ENCODE results near the gene ZNF385B. TPM values are rescaled to one million over a fixed set of nuclear protein-coding genes. Genes with fewer than 3 reads are reported as not detected.
A peak's percentile ranks its signal among the peaks of the same experiment; 100 is the strongest.

Gene ZNF385B
- total and polyA plus RNA-seq, 2 donors from 2014 or later = 5.9 to 10.9 TPM

- no peaks in the 10 kb centered on the region for H3K27me3 ChIP-seq (ENCODE audit: control insufficient read depth, insufficient read depth, low read length)
- no peak overlapping the region for H3K4me3 ChIP-seq (ENCODE audit: low read length in 3 of 3)
- DNase-seq = no peak
- H3K4me1 ChIP-seq (ENCODE audit: control insufficient read depth in 2 of 3, insufficient read depth in 2 of 3, low read depth in 1 of 3, low read length in 3 of 3) = peaks cover 0 to 4% (median 0%) of the 10 kb centered on the region in 3 donors
- no peak for TF ChIP-seq CTCF (IDR thresholded peaks at IDR 0.05; ENCODE audit: borderline replicate concordance, extremely low read depth, insufficient read depth)
- peak; percentile 32 for FAIRE-seq
- H3K27ac ChIP-seq (ENCODE audit: low read depth in 2 of 2, low read length in 2 of 2) = no peak overlapping the region
- no peaks in the 10 kb centered on the region for H3K9me3 ChIP-seq (ENCODE audit: control insufficient read depth in 2 of 3, insufficient read depth in 1 of 3, low read length in 3 of 3)
- H3K9ac ChIP-seq (ENCODE audit: low read length in 3 of 3) = no peak overlapping the region
- H3K36me3 ChIP-seq (ENCODE audit: control insufficient read depth in 2 of 3, insufficient read depth in 3 of 3, low read length in 3 of 3) = no peaks in the 10 kb centered on the region
- intact Hi-C loops (cut with DNase I) = no loop called here
These were observed 308.0 kb downstream of the ZNF385B start for GRCh38 chr2:179553382-179553781.

GRCh38 chr2:179551539-179552045 is 309.8 kb downstream of the ZNF385B start:
- no peaks in the 10 kb centered on the region for H3K9me3 ChIP-seq (ENCODE audit: control insufficient read depth in 2 of 3, insufficient read depth in 1 of 3, low read length in 3 of 3)
- no peak for TF ChIP-seq CTCF (IDR thresholded peaks at IDR 0.05; ENCODE audit: borderline replicate concordance, extremely low read depth, insufficient read depth)
- H3K4me1 ChIP-seq (ENCODE audit: control insufficient read depth in 2 of 3, insufficient read depth in 2 of 3, low read depth in 1 of 3, low read length in 3 of 3) = no peaks in the 10 kb centered on the region
- FAIRE-seq = no peak
- H3K36me3 ChIP-seq (ENCODE audit: control insufficient read depth in 2 of 3, insufficient read depth in 3 of 3, low read length in 3 of 3) = no peaks in the 10 kb centered on the region
- H3K9ac ChIP-seq (ENCODE audit: low read length in 3 of 3) = no peak overlapping the region
- intact Hi-C loops (cut with DNase I) = no loop called here
- no peak overlapping the region for H3K27ac ChIP-seq (ENCODE audit: low read depth in 2 of 2, low read length in 2 of 2)
- no peak for DNase-seq
- no peak overlapping the region for H3K4me3 ChIP-seq (ENCODE audit: low read length in 3 of 3)
- H3K27me3 ChIP-seq (ENCODE audit: control insufficient read depth, insufficient read depth, low read length) = no peaks in the 10 kb centered on the region

GRCh38 chr2:179550849-179551248 is 310.6 kb downstream of the ZNF385B start:
- Histone ChIP-seq H3K4me3 (ENCODE audit: low read length in 3 of 3) (no peak overlapping the region), H3K4me1 (ENCODE audit: control insufficient read depth in 2 of 3, insufficient read depth in 2 of 3, low read depth in 1 of 3, low read length in 3 of 3) (no peaks in the 10 kb centered on the region), H3K27me3 (ENCODE audit: control insufficient read depth, insufficient read depth, low read length) (no peaks in the 10 kb centered on the region), H3K9me3 (ENCODE audit: control insufficient read depth in 2 of 3, insufficient read depth in 1 of 3, low read length in 3 of 3) (no peaks in the 10 kb centered on the region), H3K27ac (ENCODE audit: low read depth in 2 of 2, low read length in 2 of 2) (no peak overlapping the region), H3K36me3 (ENCODE audit: control insufficient read depth in 2 of 3, insufficient read depth in 3 of 3, low read length in 3 of 3) (no peaks in the 10 kb centered on the region), H3K9ac (ENCODE audit: low read length in 3 of 3) (no peak overlapping the region)
- no peak for TF ChIP-seq CTCF (IDR thresholded peaks at IDR 0.05; ENCODE audit: borderline replicate concordance, extremely low read depth, insufficient read depth)
- intact Hi-C loops (cut with DNase I) = no loop called here
- FAIRE-seq (no peak), DNase-seq (no peak)

- intact Hi-C loops (cut with DNase I) = no loop called here
- Histone ChIP-seq H3K9ac (ENCODE audit: low read length in 3 of 3) (no peak overlapping the region), H3K27me3 (ENCODE audit: control insufficient read depth, insufficient read depth, low read length) (no peaks in the 10 kb centered on the region), H3K4me1 (ENCODE audit: control insufficient read depth in 2 of 3, insufficient read depth in 2 of 3, low read depth in 1 of 3, low read length in 3 of 3) (no peaks in the 10 kb centered on the region), H3K27ac (ENCODE audit: low read depth in 2 of 2, low read length in 2 of 2) (no peak overlapping the region), H3K4me3 (ENCODE audit: low read length in 3 of 3) (no peak overlapping the region), H3K36me3 (ENCODE audit: control insufficient read depth in 2 of 3, insufficient read depth in 3 of 3, low read length in 3 of 3) (no peaks in the 10 kb centered on the region), H3K9me3 (ENCODE audit: control insufficient read depth in 2 of 3, insufficient read depth in 1 of 3, low read length in 3 of 3) (no peaks in the 10 kb centered on the region)
- no peak for TF ChIP-seq CTCF (IDR thresholded peaks at IDR 0.05; ENCODE audit: borderline replicate concordance, extremely low read depth, insufficient read depth)
- no peak for DNase-seq
- FAIRE-seq = no peak
These were observed 311.2 kb downstream of the ZNF385B start for GRCh38 chr2:179550214-179550613.
